Effector CD4-positive, alpha-beta T cell (primary cell): ENCODE data around the gene RARRES2.
A peak's percentile ranks its signal among the peaks of the same experiment; 100 is the strongest.

Source experiments
- DNase-seq: peaks from one replicate; pipeline ENCODE4 v3.0.0-alpha.2; 2020

The RARRES2 gene

DNA sequence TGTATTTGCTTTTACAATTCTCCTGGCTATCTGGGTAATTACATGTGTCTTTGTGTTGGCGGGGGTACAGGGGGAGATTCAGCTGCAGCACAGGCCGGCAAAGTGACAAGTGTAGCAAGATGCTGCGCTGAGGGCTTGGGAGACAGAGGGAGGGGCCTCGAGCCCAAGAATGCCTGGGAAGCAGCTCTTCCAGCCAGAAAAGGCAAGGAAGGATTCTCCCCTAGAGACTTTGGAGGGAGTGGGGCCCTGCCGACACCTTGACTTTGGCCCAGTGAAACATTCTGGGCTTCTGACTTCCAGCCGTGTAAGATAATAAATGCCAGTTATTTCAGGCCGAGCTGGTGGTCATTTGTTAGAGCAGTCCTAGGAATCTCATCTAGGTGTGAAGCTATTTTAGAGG, 20.0 kb upstream of the RARRES2 start:
- DNase-seq = no peak

DNA sequence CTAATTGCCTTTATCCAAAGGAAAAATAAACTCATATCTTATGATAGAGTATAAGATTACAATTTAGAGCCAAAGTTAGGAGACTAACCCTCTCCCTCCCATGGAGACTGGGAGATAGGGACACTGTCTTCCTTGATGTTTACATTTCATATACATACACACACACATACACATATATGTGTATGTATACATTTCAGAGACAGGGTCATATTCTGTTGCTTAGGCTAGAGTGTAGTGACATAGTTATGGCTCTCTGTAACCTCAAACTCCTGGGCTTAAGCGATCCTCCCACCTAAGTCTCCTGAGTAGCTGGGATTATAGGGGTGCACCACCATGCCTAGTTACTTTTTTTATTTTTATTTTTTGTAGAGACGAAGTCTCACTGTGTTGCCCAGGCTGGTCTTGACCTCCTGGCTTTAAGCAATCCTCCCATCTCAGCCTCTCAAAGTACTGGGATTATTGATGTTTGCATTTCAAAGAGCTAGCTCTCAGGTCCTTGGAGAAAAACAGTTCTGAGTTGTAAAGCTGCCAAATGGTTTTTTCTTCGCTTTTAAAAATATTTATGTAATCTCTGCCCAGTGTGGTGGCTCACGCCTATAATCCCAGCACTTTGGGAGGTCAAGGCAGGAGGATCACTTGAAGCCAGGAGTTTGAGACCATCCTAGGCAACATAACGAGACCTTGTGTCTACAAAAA, 19.1 kb upstream of the RARRES2 start:
- DNase-seq = no peak

DNA sequence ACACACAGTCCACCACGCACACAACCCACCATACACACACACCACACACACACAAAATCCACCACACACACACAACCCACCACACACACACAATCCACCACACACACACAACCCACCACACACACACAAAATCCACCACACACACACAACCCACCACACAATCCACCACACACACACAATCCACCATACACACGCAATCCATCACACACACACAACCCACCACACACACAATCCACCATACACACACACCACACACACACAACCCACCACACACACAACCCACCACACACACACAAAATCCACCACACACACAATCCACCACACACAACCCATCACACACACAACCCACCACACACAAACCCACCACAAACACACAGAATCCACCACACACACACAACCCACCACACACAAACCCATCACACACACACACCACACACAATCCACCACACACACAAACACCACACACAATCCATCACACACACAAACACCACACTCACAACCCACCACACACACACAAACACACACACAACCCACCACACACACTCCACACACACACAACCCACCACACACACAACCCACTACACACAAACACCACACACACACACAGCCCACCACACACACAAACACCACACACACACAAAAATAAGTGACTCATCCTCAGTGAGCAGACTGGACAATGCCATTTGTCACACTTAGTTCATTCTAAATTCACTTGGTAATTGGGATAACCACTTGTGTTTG, 18.4 kb upstream of the RARRES2 start:
- no peak for DNase-seq

DNA sequence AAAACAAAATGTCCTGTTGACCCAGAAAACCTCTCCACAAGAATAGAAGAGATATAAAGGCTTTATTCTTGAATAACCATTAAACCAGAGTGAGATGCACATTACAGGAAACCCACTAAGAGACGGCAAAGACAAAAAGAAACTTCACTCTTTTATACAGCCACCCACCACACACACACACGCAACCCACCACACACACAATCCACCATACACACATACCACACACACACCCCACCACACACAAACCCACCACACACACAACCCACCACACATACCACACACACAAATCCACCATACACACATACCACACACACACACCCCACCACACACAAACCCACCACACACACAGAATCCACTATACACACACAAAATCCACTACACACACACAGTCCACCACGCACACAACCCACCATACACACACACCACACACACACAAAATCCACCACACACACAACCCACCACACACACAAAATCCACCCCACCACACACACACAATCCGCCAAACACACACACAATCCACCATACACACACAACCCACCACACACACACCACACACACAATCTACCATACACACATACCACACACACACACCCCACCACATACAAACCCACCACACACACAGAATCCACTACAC, 17.7 kb upstream of the RARRES2 start:
- DNase-seq = no peak

DNA sequence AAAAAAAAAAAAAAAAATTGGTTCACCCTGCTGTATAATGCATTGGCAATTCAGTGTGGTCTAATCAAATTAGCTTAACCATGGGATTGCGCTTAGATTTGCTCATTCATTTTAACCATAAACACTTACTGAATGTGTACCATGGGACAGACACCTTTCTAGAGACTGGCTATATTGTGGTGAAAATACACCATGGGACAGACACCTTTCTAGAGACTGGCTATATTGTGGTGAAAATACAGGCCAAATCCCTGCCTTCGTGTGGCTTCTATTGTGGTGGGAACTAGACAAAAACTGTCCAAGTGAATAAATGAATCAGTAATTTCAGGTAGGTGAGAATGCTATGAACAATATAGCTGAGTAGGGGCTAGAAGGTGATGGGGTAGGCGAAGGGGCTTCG, 17.0 kb upstream of the RARRES2 start:
- DNase-seq = no peak

DNA sequence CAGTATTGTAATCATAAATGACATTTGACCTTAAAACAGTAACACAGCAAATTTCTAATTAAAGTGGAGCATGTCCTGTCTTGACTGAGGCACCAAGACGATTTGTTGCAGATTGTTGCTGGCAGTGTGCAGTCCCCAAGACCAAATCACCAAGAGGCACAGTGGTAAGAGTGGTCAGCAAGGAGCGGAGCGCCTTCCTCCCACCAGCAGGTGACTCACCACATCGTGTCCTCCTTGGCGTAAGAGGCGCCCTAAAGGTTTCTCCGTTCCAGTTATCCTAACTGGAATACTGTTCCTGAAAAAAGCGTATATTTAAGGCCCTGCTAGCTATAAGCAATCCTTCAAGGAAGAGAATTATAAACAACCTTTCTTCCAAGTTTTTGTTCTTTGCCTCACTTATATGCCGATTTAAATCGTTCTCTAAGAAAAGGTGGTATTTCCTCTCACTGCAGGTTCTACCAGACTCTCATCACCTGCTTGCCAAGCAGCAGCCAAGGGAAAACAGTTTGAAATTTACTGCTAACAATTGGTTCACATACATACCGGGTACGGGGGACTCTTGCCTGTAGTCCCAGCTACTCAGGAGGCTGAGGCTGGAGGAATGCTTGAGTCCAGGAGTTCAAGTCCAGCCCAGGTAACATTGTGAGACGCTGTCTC, 16.5 kb upstream of the RARRES2 start:
- DNase-seq = no peak

DNA sequence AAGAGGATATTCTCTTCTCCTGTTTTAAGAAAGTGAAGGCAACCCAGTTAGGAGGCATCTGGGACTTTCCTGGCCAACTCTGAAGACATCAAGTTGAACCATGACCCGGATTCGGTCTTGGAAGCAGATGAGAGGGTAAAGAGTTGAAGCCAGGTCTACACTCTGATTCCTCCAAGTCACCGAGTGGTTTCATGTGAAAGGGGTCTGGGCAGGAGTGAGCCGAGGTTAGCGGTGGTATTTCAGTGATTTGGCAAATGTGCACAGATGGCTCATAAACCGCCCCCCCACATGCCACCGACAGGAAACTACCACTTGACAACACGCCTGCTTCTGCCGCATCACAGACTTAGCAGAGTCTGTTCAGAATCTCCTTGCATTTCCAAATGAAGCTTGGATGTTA, 15.8 kb upstream of the RARRES2 start:
- peak; percentile 55 for DNase-seq

DNA sequence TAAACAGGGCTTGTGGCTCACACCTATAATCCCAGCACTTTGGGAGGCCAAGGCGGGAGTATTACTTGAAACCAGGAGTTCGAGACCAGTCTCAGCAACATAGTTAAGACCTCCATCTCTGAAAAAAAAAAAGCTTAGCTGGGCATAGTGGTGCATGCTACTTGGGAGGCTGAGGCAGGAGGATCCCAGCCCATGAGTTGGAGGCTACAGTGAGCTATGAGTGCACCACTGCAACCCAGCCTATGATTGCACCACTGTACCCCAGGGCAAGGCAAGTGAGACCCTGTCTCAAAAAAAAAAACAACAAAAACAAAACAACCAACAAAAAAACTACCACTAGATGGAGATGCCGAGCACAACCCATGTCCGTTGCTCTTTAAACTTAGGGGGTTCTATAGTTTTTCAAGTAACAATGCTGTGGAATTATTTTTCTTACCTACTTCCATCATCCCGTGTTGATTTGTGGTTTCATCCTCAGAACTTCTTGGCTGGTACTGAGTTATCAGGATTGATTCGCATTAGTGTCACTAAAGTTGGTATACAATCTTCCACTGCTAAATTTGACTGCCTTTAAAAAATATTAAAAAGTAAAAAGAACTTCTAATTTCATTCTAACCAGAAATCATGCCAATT, 15.0 kb upstream of the RARRES2 start:
- no peak for DNase-seq

DNA sequence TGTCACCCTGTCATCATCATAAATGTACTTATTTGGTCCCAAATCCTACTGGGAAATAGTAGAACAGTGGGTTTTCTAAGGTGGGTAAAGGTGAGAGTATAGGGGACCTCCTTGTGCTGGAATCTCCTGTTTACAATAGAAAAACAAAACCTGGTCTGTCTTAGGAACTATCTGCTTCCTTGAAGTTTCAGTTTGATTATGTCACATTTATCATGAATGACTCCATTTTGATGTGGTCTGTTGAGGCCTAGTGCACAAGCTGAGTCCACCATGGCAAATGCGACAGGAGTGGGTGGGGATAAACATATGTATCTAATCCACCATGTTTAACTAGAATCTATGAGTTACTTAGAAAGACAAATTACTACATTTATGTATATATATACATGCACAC, 14.2 kb upstream of the RARRES2 start:
- no peak for DNase-seq

DNA sequence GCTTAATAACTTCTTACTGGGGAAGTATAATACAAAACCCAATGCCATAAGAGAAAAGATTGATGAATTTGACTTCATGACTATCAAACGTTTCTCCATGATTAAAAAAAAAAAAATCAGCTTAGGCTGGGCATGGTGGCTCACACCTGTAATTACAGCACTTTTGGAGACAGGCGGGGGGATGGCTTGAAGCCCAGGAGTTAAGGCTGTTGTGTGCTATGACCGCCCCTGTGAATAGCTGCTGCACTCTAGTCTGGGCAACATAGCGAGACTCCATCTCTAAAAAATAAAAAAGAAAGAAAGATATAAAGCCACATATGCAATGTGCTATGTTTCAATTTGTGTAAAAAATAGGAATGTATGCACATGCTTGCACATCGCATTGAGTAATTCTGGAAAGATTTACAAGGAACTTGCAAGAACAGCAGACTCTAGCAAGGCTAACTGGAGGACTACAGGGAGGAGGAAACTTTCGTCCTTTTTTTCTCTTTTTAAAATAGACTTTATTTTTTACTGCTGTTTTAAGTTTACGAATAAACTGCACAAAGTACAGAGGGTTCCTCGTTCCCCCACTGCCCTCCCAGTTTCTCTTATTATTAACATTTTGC, 10.3 kb upstream of the RARRES2 start:
- no peak for DNase-seq

DNA sequence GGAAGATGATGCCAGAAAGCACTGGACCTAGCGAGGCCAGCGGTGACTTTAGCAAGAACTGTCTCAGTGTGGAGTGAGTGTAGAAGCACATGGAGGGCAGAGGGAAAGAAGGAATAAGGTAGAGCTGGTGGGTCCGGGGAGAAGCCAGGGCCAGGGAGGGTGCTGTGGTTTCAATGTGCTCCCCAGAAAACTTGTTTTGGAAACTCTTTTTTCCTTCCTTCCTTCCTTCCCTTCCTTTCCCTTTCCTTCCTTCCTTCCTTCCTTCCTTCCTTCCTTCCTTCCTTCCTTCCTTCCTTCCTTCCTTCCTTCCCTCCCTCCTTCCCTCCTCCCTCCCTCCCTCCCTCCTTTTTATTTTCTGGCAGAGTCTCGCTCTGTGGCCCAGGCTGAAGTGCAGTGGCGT, 5.5 kb upstream of the RARRES2 start:
- DNase-seq = no peak

DNA sequence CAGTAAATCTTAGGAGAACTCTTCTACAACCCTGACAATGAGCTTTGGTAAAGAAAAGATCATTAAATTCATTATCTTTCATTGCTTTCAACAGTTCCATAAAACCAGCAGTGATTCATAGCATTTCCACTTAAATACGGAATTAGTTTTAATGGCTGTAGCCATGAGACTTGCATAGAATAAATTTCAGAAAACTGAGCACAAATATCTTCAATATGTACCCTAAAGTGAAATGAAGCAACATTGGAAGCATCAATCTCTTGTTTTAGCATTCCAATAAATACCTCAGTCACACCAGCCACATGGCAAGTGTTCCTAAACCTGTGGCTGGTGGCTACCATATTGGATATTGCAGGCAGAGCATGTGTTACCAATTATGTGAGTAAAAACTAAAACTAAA, 3.6 kb upstream of the RARRES2 start:
- no peak for DNase-seq

DNA sequence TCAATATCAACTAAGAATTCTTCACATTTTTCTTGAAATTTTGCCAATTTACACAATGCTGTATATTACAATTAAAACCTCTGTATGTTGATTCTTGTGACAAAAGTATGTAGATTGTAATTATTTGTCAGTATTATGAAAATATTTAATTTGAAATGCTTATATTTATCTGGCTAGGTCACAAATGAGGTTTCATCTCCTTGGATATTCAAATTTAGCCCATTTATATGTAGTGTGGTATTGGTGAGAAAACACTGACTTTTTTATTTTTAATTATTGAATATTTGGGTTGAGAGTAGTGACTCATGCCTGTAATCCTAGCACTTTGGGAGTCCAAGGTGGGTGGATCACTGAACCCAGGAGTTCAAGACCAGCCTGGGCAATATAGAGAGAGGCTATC, 2.9 kb upstream of the RARRES2 start:
- DNase-seq = no peak

DNA sequence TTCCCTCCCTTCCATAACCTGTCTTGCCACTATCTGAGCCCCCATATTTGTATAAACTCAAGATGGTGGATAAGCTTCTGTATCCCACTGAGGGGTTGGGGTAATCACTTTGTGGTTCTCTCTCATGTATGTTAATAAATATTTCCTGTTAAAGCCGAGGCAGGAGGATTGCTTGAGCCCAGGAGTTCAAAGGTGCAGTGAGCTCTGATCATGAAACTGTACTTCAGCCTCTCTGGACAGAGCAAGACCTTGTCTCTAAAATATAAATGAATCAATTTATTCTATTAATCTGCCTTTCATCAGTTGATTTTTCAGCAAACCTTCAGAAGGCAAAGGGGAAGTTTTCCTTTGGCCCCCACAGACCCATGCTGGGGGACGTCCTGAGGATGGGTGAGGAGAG, 1.8 kb upstream of the RARRES2 start:
- DNase-seq = no peak

DNA sequence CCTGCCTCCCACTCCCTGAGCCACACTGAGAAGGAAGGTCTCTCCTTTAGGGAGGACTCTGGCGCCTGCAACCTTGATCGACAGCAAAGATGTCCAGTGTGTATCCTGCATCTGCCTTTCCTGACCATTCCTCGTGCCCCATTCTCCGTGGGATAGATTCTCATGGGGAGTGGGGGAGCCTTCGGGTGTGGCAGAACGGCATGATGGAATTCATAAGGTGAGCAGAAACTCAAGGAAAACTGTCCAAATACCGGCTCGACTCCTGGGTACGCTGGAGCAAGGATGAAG, 636 bp upstream of the RARRES2 start:
- DNase-seq = no peak

DNA sequence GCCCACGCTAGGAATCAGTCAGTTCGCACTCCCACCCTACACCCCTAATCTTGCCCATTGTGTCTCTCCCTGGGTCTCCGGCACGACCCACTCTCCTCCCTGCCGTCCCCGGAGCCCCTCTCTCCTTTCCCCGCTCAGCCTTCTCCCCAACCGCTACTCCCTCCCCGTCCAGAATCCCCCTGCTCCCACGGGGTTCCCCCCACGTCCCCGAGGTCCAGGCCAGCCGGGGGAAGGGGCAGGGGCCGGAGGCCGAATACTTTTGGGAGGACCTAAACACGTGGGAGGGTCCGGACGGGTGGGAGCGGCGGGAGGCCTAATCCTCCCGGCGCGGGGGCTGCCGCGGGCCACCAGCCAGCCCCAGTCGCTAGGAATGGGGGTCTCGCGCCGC, 560 bp downstream of the RARRES2 start:
- DNase-seq = no peak

DNA sequence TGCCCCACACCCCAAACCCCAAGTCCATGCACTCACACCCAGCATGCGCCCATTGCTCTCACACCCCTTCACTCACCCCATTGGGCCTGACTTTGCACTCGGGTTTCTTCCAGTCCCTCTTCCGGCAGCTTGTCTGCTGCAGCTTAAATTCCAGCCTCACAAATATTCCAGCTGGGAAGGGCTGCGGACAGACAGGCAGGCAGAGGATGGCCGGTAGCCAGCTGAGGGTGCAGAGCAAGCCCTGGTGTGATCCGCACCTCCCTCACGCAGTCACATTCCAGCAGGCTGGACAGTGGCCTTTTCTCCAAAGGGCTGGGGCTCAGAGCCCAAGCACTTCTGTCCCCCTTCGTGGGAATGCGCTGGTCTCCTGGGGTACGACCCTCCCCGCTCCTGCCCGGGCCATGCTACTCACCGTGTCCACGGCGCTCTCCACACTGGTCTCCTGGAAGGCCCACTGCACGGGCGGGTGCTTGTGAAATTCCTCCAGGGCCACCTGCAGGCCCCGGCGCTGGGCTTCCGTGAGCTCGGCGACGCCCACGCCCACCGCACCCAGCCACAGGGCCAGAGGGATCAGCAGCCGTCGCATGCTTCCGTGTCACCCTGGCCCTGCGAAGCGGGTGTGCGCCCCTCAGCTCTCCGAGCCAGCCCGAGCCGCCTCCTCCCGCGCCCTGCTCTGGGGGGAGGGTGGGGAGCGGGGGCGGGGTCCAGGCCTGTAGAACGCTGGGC, 1.2 kb downstream of the RARRES2 start:
- DNase-seq = no peak

DNA sequence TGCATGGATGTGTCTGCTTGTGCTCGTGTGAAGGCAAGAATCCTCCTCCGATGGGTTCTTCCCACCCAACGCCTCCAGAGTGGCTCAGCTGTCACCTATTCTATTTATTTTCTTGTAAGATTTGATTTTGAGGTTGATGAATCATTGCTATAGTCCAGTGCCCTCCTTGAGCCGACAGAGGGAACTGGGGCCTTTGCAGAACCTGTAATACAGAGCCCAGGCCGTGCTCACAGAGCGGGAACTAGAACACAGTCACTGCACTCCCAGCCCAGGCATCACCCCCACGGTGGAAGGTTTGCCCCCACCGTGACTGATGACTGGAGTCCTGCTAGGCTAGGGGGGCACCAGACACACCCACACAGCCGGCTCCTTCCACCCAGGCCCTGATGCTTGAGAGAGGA, 2.0 kb downstream of the RARRES2 start:
- DNase-seq = no peak

DNA sequence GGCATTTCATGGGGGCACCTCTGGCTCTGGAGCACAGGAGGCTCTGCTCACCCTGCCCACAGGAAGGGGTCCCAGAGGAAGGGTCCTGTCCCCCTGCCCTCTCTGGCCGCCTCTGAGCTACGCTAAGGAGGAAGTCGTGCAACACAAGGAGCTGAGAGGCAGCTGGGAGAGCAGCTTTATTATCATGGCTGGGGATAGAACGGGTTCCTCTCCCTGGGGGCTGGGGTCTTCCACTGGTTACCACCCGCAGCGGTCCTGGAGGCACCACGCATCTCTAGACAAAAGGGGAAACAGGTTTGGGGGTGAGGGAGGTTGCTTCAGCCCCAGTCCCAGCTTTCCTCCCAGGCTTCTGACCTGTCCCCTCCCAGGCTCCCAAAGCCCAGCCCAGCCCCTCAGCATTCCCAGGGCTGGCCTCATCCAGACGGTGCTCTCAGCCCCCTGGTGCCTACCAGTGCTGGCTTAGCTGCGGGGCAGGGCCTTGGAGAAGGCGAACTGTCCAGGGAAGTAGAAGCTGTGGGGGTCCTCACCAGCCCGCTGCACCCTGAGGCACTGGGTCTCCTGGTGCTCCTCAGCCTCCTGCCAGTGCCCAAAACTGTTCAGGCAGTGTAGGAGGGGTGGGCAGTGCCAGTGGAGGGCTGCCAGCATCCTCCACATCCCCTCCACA, 3.1 kb downstream of the RARRES2 start:
- DNase-seq = no peak

DNA sequence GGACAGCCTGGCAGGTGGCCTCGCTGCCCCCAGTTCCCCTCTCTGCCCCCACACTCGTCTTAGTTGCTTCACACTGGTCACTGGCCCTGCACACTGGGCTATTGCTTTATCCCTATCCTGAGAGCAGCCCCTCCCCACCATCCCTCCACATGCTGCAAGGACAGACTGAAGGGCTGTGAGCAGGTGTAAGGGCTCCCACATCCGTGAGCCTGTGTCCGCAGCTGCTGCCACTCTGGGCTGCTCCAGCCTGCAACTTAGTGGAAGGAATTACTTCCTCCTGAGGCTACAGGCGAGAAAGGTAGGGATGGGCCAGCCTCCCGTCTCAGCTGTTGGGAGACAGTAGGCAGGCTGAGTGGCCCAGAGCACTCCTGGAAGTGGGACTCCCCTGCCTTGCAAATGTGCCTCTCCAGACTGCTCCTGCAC, 3.8 kb downstream of the RARRES2 start:
- DNase-seq = no peak

DNA sequence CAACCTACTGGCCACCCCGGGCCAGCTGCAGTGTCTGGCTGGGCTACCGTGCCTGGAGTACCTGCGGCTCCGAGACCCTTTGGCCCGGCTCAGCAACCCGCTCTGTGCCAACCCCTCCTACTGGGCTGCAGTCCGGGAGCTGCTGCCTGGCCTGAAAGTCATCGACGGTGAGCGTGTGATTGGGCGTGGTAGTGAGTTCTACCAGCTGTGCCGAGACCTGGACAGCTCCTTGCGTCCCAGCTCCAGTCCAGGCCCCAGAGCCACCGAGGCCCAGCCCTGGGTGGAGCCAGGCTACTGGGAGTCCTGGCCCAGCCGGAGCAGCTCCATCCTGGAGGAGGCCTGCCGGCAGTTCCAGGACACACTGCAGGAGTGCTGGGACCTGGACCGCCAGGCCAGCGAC, 4.2 kb downstream of the RARRES2 start:
- DNase-seq = no peak

DNA sequence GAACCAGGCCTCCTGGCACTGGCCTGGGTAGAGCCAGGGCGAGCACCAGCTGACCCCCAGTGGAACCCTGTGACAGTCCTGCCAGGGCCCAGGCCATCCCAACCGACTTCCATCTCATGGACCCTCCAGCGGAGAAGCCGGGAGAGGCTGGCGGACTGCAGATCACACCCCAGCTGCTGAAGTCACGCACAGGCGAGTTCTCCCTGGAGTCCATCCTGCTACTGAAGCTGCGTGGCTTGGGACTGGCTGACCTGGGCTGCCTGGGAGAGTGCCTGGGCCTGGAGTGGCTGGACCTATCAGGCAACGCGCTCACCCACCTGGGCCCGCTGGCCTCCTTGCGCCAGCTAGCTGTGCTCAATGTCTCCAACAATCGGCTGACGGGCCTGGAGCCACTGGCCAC, 4.7 kb downstream of the RARRES2 start:
- no peak for DNase-seq
